ENCODE results near the gene ARHGAP29.
"Not testable (repeated sequence)": the region's sequence is repeated elsewhere in the genome, so short reads cannot be mapped to it uniquely, and the experiment has no call there.

The ARHGAP29 gene

GRCh38 chr1:94164121-94164520, 73.3 kb downstream of the ARHGAP29 start:
- FAIRE-seq = not testable (repeated sequence)

DNA sequence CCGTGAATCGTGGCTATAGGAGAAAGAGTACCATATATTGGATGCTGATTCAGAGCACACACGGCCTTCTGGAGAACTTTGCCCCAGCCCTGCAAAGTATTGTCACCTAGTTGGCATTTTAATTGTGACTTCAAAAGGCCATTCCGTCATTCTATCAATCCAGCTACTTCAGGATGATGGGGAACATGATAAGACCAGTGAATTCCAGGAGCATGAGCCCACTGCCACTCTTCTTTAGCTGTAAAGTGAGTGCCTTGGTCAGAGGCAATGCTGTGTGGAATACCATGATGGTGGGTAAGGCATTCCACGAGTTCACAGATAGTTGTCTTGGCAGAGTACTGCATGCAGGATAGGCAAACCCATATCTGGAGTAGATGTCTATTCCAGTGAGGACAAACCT, 74.1 kb downstream of the ARHGAP29 start:
- FAIRE-seq = not testable (repeated sequence)

DNA sequence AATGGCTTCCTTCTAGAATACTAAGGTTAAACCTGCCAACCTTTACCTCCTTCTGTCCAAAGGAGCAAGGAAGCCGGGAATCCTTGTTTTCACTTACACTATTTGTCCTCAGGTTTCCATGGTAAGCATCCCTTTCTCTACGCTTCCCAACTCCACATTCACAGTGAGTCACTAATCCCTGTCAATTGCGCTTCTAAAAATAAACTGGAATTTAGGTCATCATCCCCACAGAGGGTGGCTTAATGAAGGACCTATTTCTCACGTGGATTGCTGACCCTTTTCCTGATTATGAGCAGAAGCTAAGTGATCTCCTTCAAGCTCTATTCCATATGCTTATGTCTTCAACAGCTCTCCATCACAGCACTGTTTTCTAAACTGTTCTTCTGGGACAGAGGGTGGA, 76.6 kb downstream of the ARHGAP29 start:
- no peak for FAIRE-seq

DNA sequence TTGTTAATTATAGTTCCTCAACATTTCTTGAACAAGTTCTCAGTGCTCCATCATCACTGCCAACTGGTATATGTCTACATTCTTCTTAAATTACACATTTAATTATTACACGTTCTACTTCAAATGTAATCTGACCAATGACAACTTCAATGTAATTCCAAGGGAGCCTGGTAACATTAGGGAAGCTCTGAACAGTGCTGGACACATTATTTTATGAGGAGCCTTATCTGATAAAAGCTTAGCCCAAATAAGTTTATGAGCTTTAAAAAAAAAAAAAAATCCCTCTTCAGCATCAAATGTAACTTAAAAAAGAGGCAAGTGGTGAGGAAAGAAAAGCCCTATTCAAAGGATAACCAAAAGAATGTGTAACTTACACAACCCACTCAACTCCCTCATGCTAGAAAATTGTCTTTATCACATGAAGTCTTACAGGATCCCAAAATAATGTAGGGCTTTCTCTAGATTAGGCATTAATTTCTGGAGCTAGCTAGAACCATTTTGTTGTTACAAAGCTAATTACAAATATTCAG, 81.2 kb downstream of the ARHGAP29 start:
- no peak for FAIRE-seq

GRCh38 chr1:94154989-94155388, 82.4 kb downstream of the ARHGAP29 start:
- no peak for FAIRE-seq

GRCh38 chr1:94153133-94153532, 84.3 kb downstream of the ARHGAP29 start:
- FAIRE-seq = no peak

GRCh38 chr1:94149166-94149565, 88.2 kb downstream of the ARHGAP29 start:
- FAIRE-seq = not testable (repeated sequence)

DNA sequence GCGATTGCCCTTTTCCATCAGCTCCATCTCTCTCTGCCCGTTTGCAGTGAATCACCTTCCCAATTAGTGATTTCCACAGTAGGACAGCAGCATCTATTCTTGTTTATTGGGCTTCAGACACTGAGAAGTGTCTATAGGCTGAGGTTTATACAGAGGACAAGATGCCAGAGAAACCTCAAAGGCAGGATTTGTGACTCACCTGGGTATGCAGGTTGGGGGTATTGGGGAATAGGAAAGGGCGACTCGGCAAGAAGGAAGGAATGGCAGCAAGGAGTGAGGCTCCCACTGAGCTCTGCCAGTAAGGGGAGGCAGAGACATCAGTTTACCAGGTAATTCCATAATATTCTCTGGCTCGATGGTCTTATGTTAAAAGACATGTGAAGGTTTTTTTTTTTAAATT, 91.1 kb downstream of the ARHGAP29 start:
- FAIRE-seq = no peak

DNA sequence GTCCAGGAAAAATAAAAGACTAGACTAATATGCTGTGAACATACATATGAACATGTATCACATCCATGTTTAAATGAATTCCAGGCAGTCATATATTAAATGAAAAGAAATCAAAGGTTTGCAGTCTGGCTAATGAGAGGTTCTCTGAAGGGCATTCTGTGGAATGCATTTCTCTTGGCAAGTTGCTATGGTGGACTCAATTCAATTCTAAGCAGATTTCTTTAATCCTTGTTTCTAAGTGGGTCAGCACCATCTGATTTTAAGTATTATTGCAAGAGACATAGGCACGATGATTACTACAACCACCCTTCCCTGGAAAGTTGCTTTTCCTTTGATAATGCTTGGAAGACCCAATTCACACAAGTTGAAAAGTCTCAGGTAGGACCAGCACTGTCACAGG, 92.5 kb downstream of the ARHGAP29 start:
- no peak for FAIRE-seq

- no peak for FAIRE-seq
These were observed 93.6 kb downstream of the ARHGAP29 start for GRCh38 chr1:94143809-94144176.

DNA sequence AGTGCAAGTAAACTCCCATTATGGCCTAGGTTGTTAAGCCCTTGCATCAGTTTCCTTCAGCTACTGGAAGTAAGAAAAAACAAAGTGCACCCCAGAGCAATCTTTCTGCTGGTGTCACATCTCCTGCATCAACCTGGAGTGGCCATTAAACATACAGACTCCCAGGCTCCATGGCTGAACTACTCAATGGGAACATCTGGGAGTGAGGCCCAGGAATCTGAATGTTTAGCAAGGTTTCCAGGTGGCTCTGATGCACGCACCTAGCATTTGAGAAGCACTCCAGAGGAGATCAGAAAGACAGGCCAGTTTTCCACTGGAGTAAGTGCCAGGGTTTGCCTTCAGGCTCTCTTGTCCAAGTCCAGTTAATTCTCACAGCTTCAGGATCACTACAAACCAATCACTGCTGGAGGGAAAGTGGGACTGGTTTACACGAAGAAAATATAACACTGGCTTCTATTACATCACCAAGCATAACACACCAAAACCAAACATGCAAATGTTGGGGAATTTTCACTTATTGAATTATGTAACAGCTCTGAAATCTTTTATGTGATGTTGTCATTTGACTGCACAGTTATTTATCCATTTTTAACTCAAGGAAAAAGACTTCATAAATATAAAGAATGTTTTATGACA, 94.1 kb downstream of the ARHGAP29 start:
- FAIRE-seq = no peak

GRCh38 chr1:94142583-94142982, 94.8 kb downstream of the ARHGAP29 start:
- FAIRE-seq = no peak

- FAIRE-seq = no peak
These were observed 95.4 kb downstream of the ARHGAP29 start for GRCh38 chr1:94142022-94142421.

DNA sequence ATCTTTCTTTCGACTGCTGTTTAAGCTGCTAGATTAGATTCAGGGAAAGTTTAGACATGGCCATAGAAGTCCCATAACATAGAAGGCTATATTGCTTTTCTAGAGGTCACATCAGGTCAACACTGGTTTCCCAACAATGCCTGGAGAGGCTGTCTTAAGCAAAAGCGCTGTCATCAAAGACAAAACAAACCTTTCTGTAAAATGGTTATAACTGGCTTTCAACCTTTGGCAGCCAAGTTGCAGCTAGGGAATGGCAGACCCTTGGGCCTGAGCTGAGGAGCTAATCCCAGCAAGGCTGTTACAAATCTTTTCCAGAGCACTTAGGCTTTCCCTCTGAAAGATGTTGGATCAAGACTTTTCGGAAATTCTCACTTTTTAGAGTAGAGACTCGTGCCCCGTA, 105.3 kb downstream of the ARHGAP29 start:
- no peak for FAIRE-seq

- no peak for FAIRE-seq
These were observed 106.4 kb downstream of the ARHGAP29 start for GRCh38 chr1:94130851-94131595.

DNA sequence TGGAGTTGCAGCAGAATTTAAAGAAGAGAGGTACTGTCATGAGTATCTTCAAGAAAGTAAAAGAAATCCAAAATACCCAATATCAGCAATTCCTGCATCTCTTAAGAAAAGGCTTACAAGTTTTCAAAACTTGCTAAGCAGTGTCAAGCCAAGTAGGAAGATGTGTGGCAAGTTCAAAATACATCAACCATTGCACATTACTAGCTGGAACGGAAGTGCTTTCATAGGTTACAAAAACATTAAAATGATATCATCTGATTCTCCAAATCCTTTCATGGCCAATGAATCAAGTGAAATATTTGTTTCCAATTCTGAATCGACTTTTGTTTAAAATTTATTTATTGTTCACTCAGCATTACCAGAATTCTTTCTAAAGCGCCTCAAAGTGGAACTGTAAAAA, 110.7 kb downstream of the ARHGAP29 start:
- FAIRE-seq = no peak

DNA sequence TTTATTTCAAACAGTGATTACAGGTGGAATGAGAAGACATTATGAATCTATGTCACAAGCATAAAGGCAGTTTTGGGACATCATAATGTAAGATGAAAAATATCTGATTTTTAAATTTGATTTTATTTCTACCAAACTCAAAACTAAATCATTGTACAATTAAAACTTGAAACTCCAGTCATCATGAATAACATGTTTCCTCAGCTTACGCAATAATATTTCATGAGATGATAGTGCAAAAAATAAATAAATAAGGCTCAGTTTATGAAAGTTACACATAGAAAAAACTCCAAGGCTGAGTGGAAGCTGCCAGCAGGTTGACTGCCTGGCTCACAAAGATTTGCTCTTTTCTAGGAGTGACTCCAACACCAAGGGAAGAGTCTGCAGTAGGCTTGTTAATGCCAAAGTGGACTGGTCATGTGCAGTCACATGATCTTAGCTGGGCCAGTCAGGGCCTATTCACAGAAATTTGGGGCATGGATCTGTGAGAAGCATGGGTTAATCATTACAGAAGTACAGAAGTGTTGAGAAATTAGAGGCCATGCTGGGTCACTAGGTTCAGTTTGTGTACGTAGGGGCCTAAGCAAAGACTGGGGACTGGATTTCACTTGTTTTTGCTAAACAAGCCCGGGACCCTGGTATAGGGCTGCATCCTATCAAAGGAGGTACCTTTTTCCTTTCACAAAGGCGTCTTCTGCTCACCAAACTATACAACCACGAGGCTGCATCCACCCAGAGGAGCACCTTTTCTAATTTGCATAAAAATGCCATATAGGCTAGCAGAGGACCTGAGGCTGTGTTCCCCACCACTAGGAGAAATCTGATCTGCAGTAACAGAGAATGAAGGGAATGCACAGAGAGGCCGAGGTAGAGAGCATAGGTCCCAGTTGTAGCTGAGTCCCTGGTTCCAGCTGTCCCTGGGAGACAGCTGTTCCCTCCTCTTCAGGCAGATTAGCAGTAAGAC, 111.6 kb downstream of the ARHGAP29 start:
- FAIRE-seq = no peak

GRCh38 chr1:94124538-94124937, 112.8 kb downstream of the ARHGAP29 start:
- no peak for FAIRE-seq

- FAIRE-seq = no peak
These were observed 115.0 kb downstream of the ARHGAP29 start for GRCh38 chr1:94122201-94122970.

Measured in colon (tissue), 2 donors.